Stimulated activated CD4-positive, alpha-beta T cell treated with anti-CD3 and anti-CD28 coated beads, Interleukin-4, amount 100 ng/mL, for 24 hours (primary cell): ENCODE data around the gene KCTD1.
"Not testable (repeated sequence)": the region's sequence is repeated elsewhere in the genome, so short reads cannot be mapped to it uniquely, and the experiment has no call there.

Experiments
- DNase-seq: peaks from one replicate; pipeline ENCODE4 v3.0.0-alpha.2; 2020

The KCTD1 gene

GRCh38 chr18:26455639-26456038, 92.7 kb downstream of the KCTD1 start:
- DNase-seq: no peak

GRCh38 chr18:26454616-26455015, 93.7 kb downstream of the KCTD1 start:
- DNase-seq: no peak

GRCh38 chr18:26454192-26454591, 94.2 kb downstream of the KCTD1 start:
- no peak for DNase-seq

GRCh38 chr18:26453386-26453901, 94.9 kb downstream of the KCTD1 start:
- no peak for DNase-seq

- no peak for DNase-seq
Measured at GRCh38 chr18:26450989-26451682, 97.2 kb downstream of the KCTD1 start.

- DNase-seq: no peak
Measured at GRCh38 chr18:26448714-26449159, 99.6 kb downstream of the KCTD1 start.

GRCh38 chr18:26443853-26444252, 104.5 kb downstream of the KCTD1 start:
- no peak for DNase-seq

GRCh38 chr18:26442126-26442525, 106.2 kb downstream of the KCTD1 start:
- no peak for DNase-seq

- no peak for DNase-seq
Measured at GRCh38 chr18:26440644-26441043, 107.7 kb downstream of the KCTD1 start.

- no peak for DNase-seq
Measured at GRCh38 chr18:26439537-26439936, 108.8 kb downstream of the KCTD1 start.

- no peak for DNase-seq
Measured at GRCh38 chr18:26438980-26439379, 109.4 kb downstream of the KCTD1 start.

GRCh38 chr18:26437634-26438033, 110.7 kb downstream of the KCTD1 start:
- DNase-seq: not testable (repeated sequence)

- no peak for DNase-seq
Measured at GRCh38 chr18:26436176-26437051, 111.9 kb downstream of the KCTD1 start.

- DNase-seq: no peak
Measured at GRCh38 chr18:26435415-26436095, 112.8 kb downstream of the KCTD1 start.

GRCh38 chr18:26434887-26435286, 113.5 kb downstream of the KCTD1 start:
- no peak for DNase-seq

- no peak for DNase-seq
Measured at GRCh38 chr18:26432651-26433424, 115.5 kb downstream of the KCTD1 start.

GRCh38 chr18:26429535-26430226, 118.7 kb downstream of the KCTD1 start:
- DNase-seq: no peak

GRCh38 chr18:26425148-26425531, 123.2 kb downstream of the KCTD1 start:
- no peak for DNase-seq

- no peak for DNase-seq
Measured at GRCh38 chr18:26424428-26425147, 123.8 kb downstream of the KCTD1 start.

GRCh38 chr18:26422472-26423162, 125.7 kb downstream of the KCTD1 start:
- no peak for DNase-seq

- no peak for DNase-seq
Measured at GRCh38 chr18:26421931-26422330, 126.4 kb downstream of the KCTD1 start.
